Measurements from ENCODE around the gene ODAD3. TPM values are rescaled to one million over a fixed set of nuclear protein-coding genes. Genes with fewer than 3 reads are reported as not detected.

Gene ODAD3
- total and polyA plus RNA-seq, 5 donors = 1.0 to 1.2 (median 1.0) TPM

GRCh38 chr19:11370744-11371143 is 64.2 kb downstream of the ODAD3 start:
- Histone ChIP-seq H3K27ac (ENCODE audit: low read length) (no peak overlapping the region), H3K9me3 (ENCODE audit: control insufficient read depth, low read length) (no peaks in the 10 kb centered on the region), H3K4me1 (ENCODE audit: control insufficient read depth, insufficient read depth, low read length) (peaks cover 7% of the 10 kb centered on the region), H3K27me3 (ENCODE audit: control insufficient read depth, insufficient read depth) (no peaks in the 10 kb centered on the region), H3K4me3 (ENCODE audit: low read length) (no peak overlapping the region)
- ATAC-seq (no peak), DNase-seq (no peak)
- intact Hi-C loops (cut with DNase I) = no loop called here
- WGBS = 91% methylated on average over 2 of the region's 2 CpGs

Other genes with a start within 250 kb of the ODAD3 start
- gene KANK2, start 237.6 kb downstream of the ODAD3 start, total RNA-seq = 100 to 1,000 TPM; 244 to 324 (median 295) TPM
- gene KANK2, start 237.6 kb downstream of the ODAD3 start, polyA plus RNA-seq = 259 TPM
- under 1 TPM in 3 of 4 donors, not detected in 1; 0.47 to 0.84 (median 0.51) TPM for gene ANGPTL8, start 195.5 kb downstream of the ODAD3 start, total RNA-seq
- gene ANGPTL8, start 195.5 kb downstream of the ODAD3 start, polyA plus RNA-seq = 4.8 TPM
- 10 to 100 TPM; 35.0 to 68.5 (median 36.3) TPM for gene DOCK6, start 172.6 kb downstream of the ODAD3 start, total RNA-seq
- gene DOCK6, start 172.6 kb downstream of the ODAD3 start, polyA plus RNA-seq = 23.8 TPM
- not detected for gene TSPAN16, start 139.0 kb downstream of the ODAD3 start, total RNA-seq
- gene TSPAN16, start 139.0 kb downstream of the ODAD3 start, polyA plus RNA-seq = not detected
- 10 to 100 TPM; 12.2 to 12.7 (median 12.3) TPM for gene RAB3D, start 95.5 kb downstream of the ODAD3 start, total RNA-seq
- 4.1 TPM for gene RAB3D, start 95.5 kb downstream of the ODAD3 start, polyA plus RNA-seq
- 100 to 1,000 TPM in 2 of 4 donors, 10 to 100 TPM in 2; 92.9 to 105 (median 98.1) TPM for gene TMEM205, start 88.9 kb downstream of the ODAD3 start, total RNA-seq
- gene TMEM205, start 88.9 kb downstream of the ODAD3 start, polyA plus RNA-seq = 149 TPM
- 10 to 100 TPM; 16.7 to 26.5 (median 24.9) TPM for gene CCDC159, start 88.6 kb downstream of the ODAD3 start, total RNA-seq
- 34.2 TPM for gene CCDC159, start 88.6 kb downstream of the ODAD3 start, polyA plus RNA-seq
- 10 to 100 TPM; 23.2 to 32.1 (median 26.3) TPM for gene PLPPR2, start 79.7 kb downstream of the ODAD3 start, total RNA-seq
- gene PLPPR2, start 79.7 kb downstream of the ODAD3 start, polyA plus RNA-seq = 19.7 TPM
- 1 to 10 TPM; 1.0 to 1.9 (median 1.3) TPM for gene SWSAP1, start 60.5 kb downstream of the ODAD3 start, total RNA-seq
- gene SWSAP1, start 60.5 kb downstream of the ODAD3 start, polyA plus RNA-seq = 1.9 TPM
- gene EPOR, start 50.8 kb downstream of the ODAD3 start, total RNA-seq = 10 to 100 TPM in 3 of 4 donors, 1 to 10 TPM in 1; 8.5 to 12.6 (median 11.5) TPM
- 10.3 TPM for gene EPOR, start 50.8 kb downstream of the ODAD3 start, polyA plus RNA-seq
- gene RGL3, start 15.8 kb downstream of the ODAD3 start, total RNA-seq = 10 to 100 TPM; 14.0 to 25.2 (median 14.5) TPM
- gene RGL3, start 15.8 kb downstream of the ODAD3 start, polyA plus RNA-seq = 16.1 TPM
- gene PRKCSH, start 514 bp upstream of the ODAD3 start, total RNA-seq = 100 to 1,000 TPM; 125 to 158 (median 137) TPM
- 80.1 TPM for gene PRKCSH, start 514 bp upstream of the ODAD3 start, polyA plus RNA-seq
- gene ELAVL3, start 45.9 kb upstream of the ODAD3 start, total RNA-seq = not detected
- gene ELAVL3, start 45.9 kb upstream of the ODAD3 start, polyA plus RNA-seq = 0.14 TPM
- gene ZNF653, start 70.7 kb upstream of the ODAD3 start, total RNA-seq = 1 to 10 TPM; 3.1 to 5.4 (median 4.4) TPM
- 4.5 TPM for gene ZNF653, start 70.7 kb upstream of the ODAD3 start, polyA plus RNA-seq
- gene ECSIT, start 94.0 kb upstream of the ODAD3 start, total RNA-seq = 100 to 1,000 TPM in 2 of 4 donors, 10 to 100 TPM in 2; 88.1 to 126 (median 105) TPM
- 133 TPM for gene ECSIT, start 94.0 kb upstream of the ODAD3 start, polyA plus RNA-seq
- gene CNN1, start 103.7 kb upstream of the ODAD3 start, total RNA-seq = 100 to 1,000 TPM; 150 to 246 (median 173) TPM
- 298 TPM for gene CNN1, start 103.7 kb upstream of the ODAD3 start, polyA plus RNA-seq
- gene ELOF1, start 124.1 kb upstream of the ODAD3 start, total RNA-seq = 10 to 100 TPM; 35.2 to 47.4 (median 41.0) TPM
- gene ELOF1, start 124.1 kb upstream of the ODAD3 start, polyA plus RNA-seq = 54.9 TPM
- 1 to 10 TPM; 2.9 to 8.4 (median 6.1) TPM for gene ACP5, start 142.5 kb upstream of the ODAD3 start, total RNA-seq
- 3.8 TPM for gene ACP5, start 142.5 kb upstream of the ODAD3 start, polyA plus RNA-seq
- 1 to 10 TPM; 6.4 to 7.3 (median 7.0) TPM for gene ZNF627, start 162.4 kb upstream of the ODAD3 start, total RNA-seq
- 4.2 TPM for gene ZNF627, start 162.4 kb upstream of the ODAD3 start, polyA plus RNA-seq

All from right cardiac atrium (tissue), 5 donors.